ENCODE measurements around the gene TTYH2.
"Not testable (repeated sequence)": the region's sequence is repeated elsewhere in the genome, so short reads cannot be mapped to it uniquely, and the experiment has no call there.

TTYH2 gene

GRCh38 chr17:74270333-74270732, 57.0 kb downstream of the TTYH2 start:
- DNase-seq, result no peak

DNA sequence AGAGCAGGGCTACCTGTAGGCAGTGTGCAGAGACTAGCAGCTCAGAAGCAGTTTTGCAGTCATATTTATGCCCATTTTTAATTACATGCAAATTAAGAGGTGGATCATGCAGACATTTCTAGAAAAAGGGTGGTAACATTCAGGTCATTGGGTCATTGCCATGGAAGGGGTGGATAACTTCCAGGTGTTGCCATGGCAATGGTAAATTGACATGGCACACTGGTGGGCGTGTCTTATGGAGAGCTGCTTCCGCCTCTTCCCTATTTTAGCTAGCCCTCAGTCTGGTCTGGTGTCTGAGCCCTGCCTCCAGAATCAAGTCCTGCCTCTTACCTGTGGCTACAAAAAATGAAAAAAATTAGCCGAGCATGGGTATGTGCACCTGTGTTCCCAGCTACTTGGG, 57.9 kb downstream of the TTYH2 start:
- DNase-seq, result no peak

GRCh38 chr17:74271901-74272561, 58.7 kb downstream of the TTYH2 start:
- DNase-seq, result no peak

- DNase-seq, result no peak
These were observed 59.4 kb downstream of the TTYH2 start for GRCh38 chr17:74272731-74273201.

GRCh38 chr17:74274060-74274708, 60.8 kb downstream of the TTYH2 start, which contains the start of gene DNAI2:
Gene DNAI2 (plus strand): TSS chr17:74274234. CDS start chr17:74281818, 7,584 bp downstream.
- DNase-seq, result peak; percentile 23

- no peak for DNase-seq
These were observed 61.5 kb downstream of the TTYH2 start for GRCh38 chr17:74274709-74275340.

DNA sequence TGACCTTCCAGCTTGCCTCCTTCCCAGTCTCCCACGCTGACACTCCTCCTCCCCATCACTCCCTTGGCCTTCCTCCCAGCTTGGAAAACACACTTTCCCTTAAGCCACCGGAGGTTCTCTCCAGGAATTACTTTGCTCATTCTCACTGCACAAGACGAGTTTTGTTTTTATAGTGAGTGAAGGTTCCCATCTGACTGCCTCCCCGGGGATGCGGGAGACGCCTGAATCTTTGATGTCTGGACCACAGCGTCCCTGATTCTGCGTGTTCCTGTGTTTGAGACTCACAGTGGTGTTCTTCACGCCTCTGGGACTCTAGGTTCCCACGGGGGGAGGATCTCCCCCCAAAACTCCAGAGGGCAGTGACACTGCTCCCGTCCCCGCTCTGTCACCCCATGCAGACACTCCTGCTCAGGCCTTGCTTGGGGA, 62.7 kb downstream of the TTYH2 start:
- no peak for DNase-seq

GRCh38 chr17:74276541-74277009, 63.2 kb downstream of the TTYH2 start:
- no peak for DNase-seq

GRCh38 chr17:74277935-74278334, 64.6 kb downstream of the TTYH2 start:
- no peak for DNase-seq

- not testable (repeated sequence) for DNase-seq
These were observed 66.2 kb downstream of the TTYH2 start for GRCh38 chr17:74279617-74280016.

GRCh38 chr17:74280093-74280513, 66.7 kb downstream of the TTYH2 start:
- DNase-seq, result peak; percentile 62

- DNase-seq, result no peak
These were observed 68.4 kb downstream of the TTYH2 start for GRCh38 chr17:74281799-74282198.

- not testable (repeated sequence) for DNase-seq
These were observed 68.9 kb downstream of the TTYH2 start for GRCh38 chr17:74282274-74282586.

GRCh38 chr17:74282587-74283370, 69.4 kb downstream of the TTYH2 start:
- DNase-seq, result peak; percentile 71

GRCh38 chr17:74283371-74283673, 70.0 kb downstream of the TTYH2 start:
- no peak for DNase-seq

- DNase-seq, result no peak
These were observed 73.7 kb downstream of the TTYH2 start for GRCh38 chr17:74287031-74287602.

DNA sequence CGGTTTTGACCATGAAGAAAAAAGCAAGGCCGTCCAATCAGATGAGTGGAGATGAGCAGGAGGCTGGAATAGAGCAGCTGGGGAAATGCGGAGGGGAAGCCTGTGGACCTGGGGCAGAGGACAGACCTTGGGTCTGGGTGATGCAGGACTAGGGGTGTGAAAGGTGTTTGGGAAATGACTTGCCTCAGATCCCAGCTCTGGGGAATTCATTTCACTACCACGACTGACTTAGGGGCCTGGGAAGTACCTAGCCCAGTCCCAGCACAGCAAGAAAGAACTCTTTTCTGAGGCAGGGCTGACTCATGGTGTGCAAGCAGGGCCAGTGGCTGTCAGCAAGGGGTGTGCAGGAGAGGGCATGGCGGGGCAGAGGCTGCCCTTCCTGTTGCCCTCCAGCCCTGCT, 75.4 kb downstream of the TTYH2 start:
- no peak for DNase-seq

DNA sequence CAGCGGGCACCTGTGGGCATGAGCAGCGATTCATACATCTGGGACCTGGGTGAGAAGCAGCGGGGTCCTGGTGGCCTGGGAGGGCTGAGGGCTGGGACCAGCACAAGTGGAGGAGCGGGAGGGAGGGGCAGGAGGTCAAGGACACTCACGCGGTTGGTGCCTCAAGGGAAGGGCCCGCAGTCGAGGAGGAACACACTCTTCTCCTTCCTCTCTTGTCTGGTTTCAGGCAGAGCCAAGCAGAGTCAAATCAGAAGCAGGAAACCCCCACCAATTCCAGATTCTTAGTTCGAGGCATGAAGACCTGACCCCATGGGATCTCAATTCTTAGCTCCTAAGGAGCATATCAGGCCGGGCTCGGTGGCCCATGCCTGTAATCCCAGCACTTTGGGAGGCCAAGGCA, 76.3 kb downstream of the TTYH2 start:
- no peak for DNase-seq

DNA sequence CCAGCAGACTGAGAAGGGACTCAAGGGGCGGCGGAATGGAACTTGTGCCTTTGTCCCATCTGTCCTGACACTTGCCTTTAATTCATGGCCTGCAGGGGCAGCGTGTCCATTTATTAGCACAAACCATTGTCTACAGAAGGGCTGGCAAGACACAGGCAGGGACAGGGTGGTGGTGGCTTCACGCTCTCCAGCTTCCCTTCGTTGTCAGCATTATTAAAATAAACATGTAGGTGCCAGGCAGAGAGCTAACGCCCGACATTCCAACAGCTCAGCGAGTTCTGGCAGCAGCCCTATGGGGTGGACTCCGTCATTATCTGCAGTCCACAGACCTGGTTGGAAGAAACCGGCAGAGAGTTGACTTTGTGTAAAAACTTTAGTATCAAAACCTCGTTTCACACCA, 77.0 kb downstream of the TTYH2 start:
- no peak for DNase-seq

- DNase-seq, result no peak
These were observed 79.1 kb downstream of the TTYH2 start for GRCh38 chr17:74292495-74292894.

DNA sequence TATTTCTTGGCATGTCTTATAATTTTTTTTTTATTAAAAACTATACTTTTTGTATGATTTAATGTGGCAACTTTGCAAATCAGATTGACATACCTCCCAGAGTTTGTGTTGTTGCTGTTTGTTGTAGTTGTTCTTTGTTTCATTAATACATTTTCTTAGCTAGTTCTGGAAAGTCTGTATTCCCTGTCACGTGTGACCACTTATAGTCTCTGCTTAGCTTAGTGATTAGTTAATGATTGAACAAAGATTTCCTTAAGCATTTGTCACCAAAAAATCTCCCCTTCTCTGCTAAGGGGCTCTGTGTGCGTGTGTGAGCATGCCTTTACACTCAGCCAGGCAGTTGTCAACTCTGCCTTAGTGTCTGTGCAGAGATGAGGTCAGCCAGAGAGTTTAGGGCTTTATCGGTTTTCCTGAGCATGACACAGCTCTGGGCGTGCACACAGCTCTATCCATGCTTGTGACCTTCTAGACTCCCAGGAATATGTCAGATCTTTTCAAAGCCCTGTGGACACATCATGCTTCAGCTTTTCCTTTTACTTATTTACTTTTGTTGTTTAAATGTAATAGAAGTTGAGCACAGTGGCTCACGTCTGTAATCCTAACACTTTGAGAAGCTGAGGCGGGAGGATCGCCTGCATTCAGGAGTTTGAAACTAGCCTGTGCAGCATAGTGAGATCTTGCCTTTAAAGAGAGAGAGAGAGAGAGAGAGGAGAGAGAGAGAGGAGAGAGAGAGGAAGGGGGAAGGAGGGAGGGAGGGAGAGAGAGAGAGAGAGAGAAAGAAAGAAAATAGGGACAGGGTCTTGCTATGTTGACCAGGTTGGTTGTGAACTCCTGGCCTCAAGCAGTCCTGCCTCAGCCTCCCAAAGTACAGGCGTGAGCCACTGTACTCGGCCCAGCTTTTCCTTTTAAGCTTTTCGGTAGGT, 82.5 kb downstream of the TTYH2 start:
- DNase-seq, result no peak

GRCh38 chr17:74296548-74296936, 83.2 kb downstream of the TTYH2 start:
- no peak for DNase-seq

Data from stimulated activated naive CD4-positive, alpha-beta T cell treated with Interleukin-2 at 50 U/mL for 16 hours (primary cell).